Activated CD8-positive, alpha-beta T cell treated with anti-CD3 and anti-CD28 coated beads for 36 hours (primary cell): ENCODE data around the gene TRABD2B. TPM values are rescaled to one million over a fixed set of nuclear protein-coding genes. Genes with fewer than 3 reads are reported as not detected.

Source experiments
- ATAC-seq: fragments of 200-7000 bp; cut with Tn5 transposase; one replicate; pipeline ENCODE4 v1.10.0; 2021; ENCODE audit warnings: mild to moderate bottlenecking, moderate library complexity
- CTCF ChIA-PET: fragments of 350-600 bp; sonication (Branson Sonifier 250); formaldehyde crosslinking; loops from one replicate; lab custom pipeline; 2021; ENCODE audit warnings: antibody characterized with exemption; lab: Charles Lee
- POLR2A ChIA-PET: fragments of 350-600 bp; sonication (Branson Sonifier 250); formaldehyde crosslinking; loops from one replicate; lab custom pipeline; 2021; ENCODE audit warnings: antibody characterized with exemption; lab: Charles Lee
- DNase-seq: peaks from one replicate; pipeline ENCODE4 v3.0.0-alpha.2; 2020
- H3K27ac Mint-ChIP-seq: one replicate; pipeline ENCODE4 v1.8.0; 2021; ENCODE audit warnings: mild to moderate bottlenecking, mixed read lengths
- H3K27me3 Mint-ChIP-seq: one replicate; pipeline ENCODE4 v1.8.0; 2021; ENCODE audit warnings: mixed read lengths
- H3K36me3 Mint-ChIP-seq: one replicate; pipeline ENCODE4 v1.8.0; 2021; ENCODE audit warnings: low read depth, mixed read lengths
- H3K4me1 Mint-ChIP-seq: one replicate; pipeline ENCODE4 v1.8.0; 2021; ENCODE audit warnings: low read depth, mixed read lengths
- H3K4me3 Mint-ChIP-seq: one replicate; pipeline ENCODE4 v1.8.0; 2021; ENCODE audit warnings: mild to moderate bottlenecking, moderate library complexity, mixed read lengths
- H3K9me3 Mint-ChIP-seq: one replicate; pipeline ENCODE4 v1.8.0; 2021; ENCODE audit warnings: mixed read lengths
- CTCF ChIP-seq: fragments of 200-600 bp; IDR thresholded peaks from one replicate; pipeline ENCODE4 v1.8.0; 2022; ENCODE audit warnings: antibody characterized with exemption, mild to moderate bottlenecking
- intact Hi-C: fragments of 100-400 bp; cut with micrococcal nuclease; formaldehyde crosslinking; loops from one replicate; pipeline ENCODE4 v1.10.0; 2022
- total RNA-seq, 2 experiments: library from RNA; stranded (reverse); gene quantifications; one replicate each; pipeline ENCODE4 v1.2.3, GENCODE V29; 2021

TRABD2B gene
- total RNA-seq, 2 experiments from 2014 or later: not detected

GRCh38 chr1:48005253-48006117 is 8.3 kb upstream of the TRABD2B start:
- TF ChIP-seq CTCF: no peak
- Mint-ChIP-seq H3K27me3 (peaks cover 2% of the 10 kb centered on the region), H3K4me1 (no peaks in the 10 kb centered on the region), H3K36me3 (no peaks in the 10 kb centered on the region), H3K9me3 (no peaks in the 10 kb centered on the region), H3K27ac (no peak overlapping the region), H3K4me3 (no peak overlapping the region)
- intact Hi-C loops: no loop called here
- ChIA-PET CTCF (no interaction called here), POLR2A (no interaction called here)
- ATAC-seq: no peak
- DNase-seq: no peak

GRCh38 chr1:48003741-48004531 is 6.8 kb upstream of the TRABD2B start:
- no peaks in the 10 kb centered on the region for H3K4me1 Mint-ChIP-seq
- no peak for TF ChIP-seq CTCF
- H3K4me3 Mint-ChIP-seq: no peak overlapping the region
- no peaks in the 10 kb centered on the region for H3K9me3 Mint-ChIP-seq
- ChIA-PET POLR2A (no interaction called here), CTCF (interaction anchor here (1.0 kb wide), 1 partner anchor 59 kb away, joined by 3 read pairs; no protein-coding TSS in a partner anchor)
- H3K27me3 Mint-ChIP-seq: peaks cover 6% of the 10 kb centered on the region
- ATAC-seq (no peak), DNase-seq (no peak)
- H3K27ac Mint-ChIP-seq: no peak overlapping the region
- H3K36me3 Mint-ChIP-seq: no peaks in the 10 kb centered on the region
- intact Hi-C loops: no loop called here

DNA sequence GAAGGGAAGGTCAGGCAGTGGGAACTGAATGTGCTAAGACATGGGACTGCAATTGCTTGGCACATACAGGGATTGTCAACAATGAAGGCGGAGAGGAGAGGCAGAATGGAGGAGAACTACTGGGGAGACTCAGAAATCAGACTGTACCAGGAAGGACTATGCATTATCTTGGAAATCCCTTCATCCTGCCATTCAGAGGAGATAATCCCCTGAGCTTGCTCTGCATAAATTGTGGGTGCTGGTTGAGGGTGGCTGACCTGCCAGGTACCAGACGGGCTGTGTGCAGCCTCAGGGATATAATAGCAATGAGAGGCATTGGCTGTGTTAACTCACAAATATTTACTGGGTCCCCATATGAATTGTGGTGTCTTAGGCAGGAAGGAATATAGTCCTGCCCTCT is 5.0 kb upstream of the TRABD2B start:
- Mint-ChIP-seq H3K27ac (no peak overlapping the region), H3K4me1 (no peaks in the 10 kb centered on the region), H3K27me3 (peaks cover 21% of the 10 kb centered on the region), H3K4me3 (no peak overlapping the region), H3K9me3 (no peaks in the 10 kb centered on the region), H3K36me3 (no peaks in the 10 kb centered on the region)
- ChIA-PET CTCF (no interaction called here), POLR2A (no interaction called here)
- ATAC-seq (no peak), DNase-seq (no peak)
- intact Hi-C loops: no loop called here
- TF ChIP-seq CTCF: no peak

DNA sequence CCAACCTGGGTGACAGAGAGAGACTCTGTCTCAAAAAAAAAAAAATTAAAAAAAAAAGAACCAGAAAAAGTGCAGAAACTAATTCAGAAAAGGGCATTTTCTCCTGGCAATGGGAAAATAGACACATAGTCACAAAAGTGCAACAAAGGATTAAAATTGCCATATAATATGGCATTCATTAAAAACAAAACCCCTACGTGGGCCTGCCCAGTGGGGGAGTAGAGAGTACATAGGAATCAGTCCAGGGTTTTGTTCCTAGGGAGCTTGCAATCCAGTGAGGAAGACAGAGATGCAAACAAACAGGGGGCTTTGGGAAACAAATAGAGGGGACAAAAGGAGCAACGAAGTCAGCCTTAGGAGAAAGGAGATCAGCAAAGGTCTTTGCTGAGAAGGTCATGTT is 4.5 kb upstream of the TRABD2B start:
- H3K36me3 Mint-ChIP-seq: no peaks in the 10 kb centered on the region
- peaks cover 21% of the 10 kb centered on the region for H3K27me3 Mint-ChIP-seq
- intact Hi-C loops: no loop called here
- H3K4me1 Mint-ChIP-seq: no peaks in the 10 kb centered on the region
- H3K27ac Mint-ChIP-seq: no peak overlapping the region
- ChIA-PET POLR2A (no interaction called here), CTCF (no interaction called here)
- DNase-seq: no peak
- ATAC-seq: no peak
- no peaks in the 10 kb centered on the region for H3K9me3 Mint-ChIP-seq
- no peak overlapping the region for H3K4me3 Mint-ChIP-seq
- no peak for TF ChIP-seq CTCF

- no peak for ATAC-seq
- CTCF ChIA-PET: no interaction called here
- intact Hi-C loops: no loop called here
Observed at GRCh38 chr1:48000883-48001282, 3.7 kb upstream of the TRABD2B start.

More at GRCh38 chr1:48000883-48001282, 3.7 kb upstream of the TRABD2B start:
- TF ChIP-seq CTCF: no peak
- Mint-ChIP-seq H3K4me1 (peaks cover 2% of the 10 kb centered on the region), H3K27me3 (peaks cover 26% of the 10 kb centered on the region), H3K4me3 (no peak overlapping the region), H3K36me3 (no peaks in the 10 kb centered on the region), H3K27ac (no peak overlapping the region), H3K9me3 (no peaks in the 10 kb centered on the region)
- POLR2A ChIA-PET: no interaction called here
- no peak for DNase-seq
